Activated B cell treated with CpG ODN at 0.5 μM for 24 hours (primary cell): Measurements from ENCODE around the gene REPS2. TPM values are rescaled to one million over a fixed set of nuclear protein-coding genes. Genes with fewer than 3 reads are reported as not detected.

Experiments
- ATAC-seq: fragments of 200-7000 bp; cut with Tn5 transposase; one replicate; pipeline ENCODE4 v1.10.0; 2021; ENCODE audit warnings: low read depth, mild to moderate bottlenecking, moderate library complexity
- CTCF ChIA-PET: fragments of 350-600 bp; sonication (Branson Sonifier 250); formaldehyde crosslinking; loops from one replicate; lab custom pipeline; 2021; ENCODE audit warnings: antibody characterized with exemption; lab: Charles Lee
- POLR2A ChIA-PET: fragments of 350-600 bp; sonication (Branson Sonifier 250); formaldehyde crosslinking; loops from one replicate; lab custom pipeline; 2021; ENCODE audit warnings: antibody characterized with exemption; lab: Charles Lee
- DNase-seq: peaks from one replicate; pipeline ENCODE4 v3.0.0; 2022
- H3K27ac Mint-ChIP-seq: one replicate; pipeline ENCODE4 v1.8.0; 2020; ENCODE audit warnings: mixed read lengths
- H3K27me3 Mint-ChIP-seq: one replicate; pipeline ENCODE4 v1.8.0; 2021; ENCODE audit warnings: mixed read lengths
- H3K36me3 Mint-ChIP-seq: one replicate; pipeline ENCODE4 v1.8.0; 2021; ENCODE audit warnings: low read depth, mixed read lengths
- H3K4me1 Mint-ChIP-seq: one replicate; pipeline ENCODE4 v1.8.0; 2021; ENCODE audit warnings: mixed read lengths
- H3K4me3 Mint-ChIP-seq: one replicate; pipeline ENCODE4 v1.8.0; 2020; ENCODE audit warnings: mild to moderate bottlenecking, mixed read lengths
- H3K9me3 Mint-ChIP-seq: one replicate; pipeline ENCODE4 v1.8.0; 2020; ENCODE audit warnings: mixed read lengths
- CTCF ChIP-seq: fragments of 200-600 bp; IDR thresholded peaks from one replicate; pipeline ENCODE4 v1.8.0; 2022; ENCODE audit warnings: antibody characterized with exemption, mild to moderate bottlenecking
- intact Hi-C: fragments of 100-400 bp; cut with micrococcal nuclease; formaldehyde crosslinking; loops from one replicate; pipeline ENCODE4 v1.15.1; 2024
- total RNA-seq: library from RNA; stranded (reverse); gene quantifications from 2 replicates; pipeline ENCODE4 v1.2.3, GENCODE V29; 2022

Gene REPS2
- total RNA-seq, 1 donor from 2014 or later, result 2.0 TPM

GRCh38 chrX:17038277-17038676 is 91.8 kb downstream of the REPS2 start:
- no peaks in the 10 kb centered on the region for H3K9me3 Mint-ChIP-seq
- TF ChIP-seq CTCF, result no peak
- ChIA-PET POLR2A (no interaction called here), CTCF (no interaction called here)
- H3K27me3 Mint-ChIP-seq, result no peaks in the 10 kb centered on the region
- no peaks in the 10 kb centered on the region for H3K4me1 Mint-ChIP-seq
- intact Hi-C loops, result no loop called here
- no peak overlapping the region for H3K27ac Mint-ChIP-seq
- H3K4me3 Mint-ChIP-seq, result no peak overlapping the region
- ATAC-seq, result no peak
- DNase-seq, result no peak
- H3K36me3 Mint-ChIP-seq, result peaks cover 4% of the 10 kb centered on the region

- Mint-ChIP-seq H3K9me3 (no peaks in the 10 kb centered on the region), H3K36me3 (peaks cover 3% of the 10 kb centered on the region), H3K27me3 (no peaks in the 10 kb centered on the region), H3K4me1 (no peaks in the 10 kb centered on the region), H3K4me3 (no peak overlapping the region), H3K27ac (no peak overlapping the region)
- ATAC-seq, result no peak
- CTCF ChIA-PET, result no interaction called here
- POLR2A ChIA-PET, result no interaction called here
- no peak for TF ChIP-seq CTCF
- no peak for DNase-seq
- intact Hi-C loops, result no loop called here
These were observed 92.3 kb downstream of the REPS2 start for GRCh38 chrX:17038681-17039161.

- H3K27ac Mint-ChIP-seq, result no peak overlapping the region
- H3K36me3 Mint-ChIP-seq, result peaks cover 3% of the 10 kb centered on the region
- ChIA-PET POLR2A (no interaction called here), CTCF (interaction anchor here (1.1 kb wide), 1 partner anchor 213 kb away, joined by 3 read pairs; no protein-coding TSS in a partner anchor)
- H3K27me3 Mint-ChIP-seq, result no peaks in the 10 kb centered on the region
- no peak for ATAC-seq
- intact Hi-C loops, result no loop called here
- H3K9me3 Mint-ChIP-seq, result no peaks in the 10 kb centered on the region
- no peak for TF ChIP-seq CTCF
- no peak for DNase-seq
- H3K4me1 Mint-ChIP-seq, result no peaks in the 10 kb centered on the region
- H3K4me3 Mint-ChIP-seq, result no peak overlapping the region
These were observed 93.4 kb downstream of the REPS2 start for GRCh38 chrX:17039826-17040225.

- Mint-ChIP-seq H3K27me3 (no peaks in the 10 kb centered on the region), H3K4me1 (no peaks in the 10 kb centered on the region), H3K27ac (no peak overlapping the region), H3K36me3 (no peaks in the 10 kb centered on the region), H3K9me3 (no peaks in the 10 kb centered on the region), H3K4me3 (no peak overlapping the region)
- intact Hi-C loops, result no loop called here
- POLR2A ChIA-PET, result no interaction called here
- no peak for ATAC-seq
- CTCF ChIA-PET, result interaction anchor here (1.1 kb wide), 1 partner anchor 214 kb away, joined by 3 read pairs; no protein-coding TSS in a partner anchor
- no peak for TF ChIP-seq CTCF
- no peak for DNase-seq
These were observed 94.3 kb downstream of the REPS2 start for GRCh38 chrX:17040711-17041110.

GRCh38 chrX:17042037-17042436 is 95.6 kb downstream of the REPS2 start:
- Mint-ChIP-seq H3K36me3 (no peaks in the 10 kb centered on the region), H3K27me3 (no peaks in the 10 kb centered on the region), H3K9me3 (no peaks in the 10 kb centered on the region), H3K4me1 (peaks cover 2% of the 10 kb centered on the region), H3K4me3 (no peak overlapping the region), H3K27ac (no peak overlapping the region)
- intact Hi-C loops, result no loop called here
- CTCF ChIA-PET, result no interaction called here
- DNase-seq (no peak), ATAC-seq (no peak)
- TF ChIP-seq CTCF, result no peak
- POLR2A ChIA-PET, result no interaction called here
